NCI-H82 treated with DMSO at 0.1 percent for 48 hours (cell line): ENCODE results near the gene G2E3.
"Not testable (repeated sequence)": the region's sequence is repeated elsewhere in the genome, so short reads cannot be mapped to it uniquely, and the experiment has no call there.

ENCODE experiments used
- DNase-seq: peaks from one replicate; lab custom pipeline; 2025; ENCODE audit not compliant: unreplicated experiment; lab: John Stamatoyannopoulos, UW

G2E3 gene

GRCh38 chr14:30558675-30559555, at the start of gene G2E3:
Gene G2E3 (plus strand): TSS chr14:30559158. CDS start chr14:30581080, 21,922 bp downstream.
- peak; percentile 72 for DNase-seq

- no peak for DNase-seq
These were observed 41.2 kb upstream of the G2E3 start for GRCh38 chr14:30517737-30518136.

GRCh38 chr14:30518867-30519560, 39.9 kb upstream of the G2E3 start:
- DNase-seq: no peak

GRCh38 chr14:30519961-30520360, 39.0 kb upstream of the G2E3 start:
- no peak for DNase-seq

- DNase-seq: no peak
These were observed 38.4 kb upstream of the G2E3 start for GRCh38 chr14:30520536-30520935.

- DNase-seq: peak; percentile 36
These were observed 36.8 kb upstream of the G2E3 start for GRCh38 chr14:30521899-30522736.

GRCh38 chr14:30525833-30526232, 33.1 kb upstream of the G2E3 start:
- no peak for DNase-seq

GRCh38 chr14:30527196-30527595, 31.8 kb upstream of the G2E3 start:
- no peak for DNase-seq

GRCh38 chr14:30528119-30528518, 30.8 kb upstream of the G2E3 start:
- no peak for DNase-seq

GRCh38 chr14:30528778-30529642, 29.9 kb upstream of the G2E3 start:
- DNase-seq: no peak

- no peak for DNase-seq
These were observed 26.7 kb upstream of the G2E3 start for GRCh38 chr14:30532264-30532663.

- no peak for DNase-seq
These were observed 25.8 kb upstream of the G2E3 start for GRCh38 chr14:30533126-30533525.

GRCh38 chr14:30541318-30541717, 17.6 kb upstream of the G2E3 start:
- DNase-seq: no peak

- not testable (repeated sequence) for DNase-seq
These were observed 12.2 kb upstream of the G2E3 start for GRCh38 chr14:30546735-30547134.

GRCh38 chr14:30547388-30548048, 11.4 kb upstream of the G2E3 start:
- DNase-seq: no peak

- no peak for DNase-seq
These were observed 8.6 kb upstream of the G2E3 start for GRCh38 chr14:30550335-30550734.

GRCh38 chr14:30551460-30551859, 7.5 kb upstream of the G2E3 start:
- DNase-seq: no peak

- DNase-seq: no peak
These were observed 5.5 kb upstream of the G2E3 start for GRCh38 chr14:30553311-30553989.

- DNase-seq: no peak
These were observed 640 bp upstream of the G2E3 start for GRCh38 chr14:30558362-30558674.
